ENCODE data around the gene PRKAR2B. TPM values are rescaled to one million over a fixed set of nuclear protein-coding genes. Genes with fewer than 3 reads are reported as not detected.
A peak's percentile ranks its signal among the peaks of the same experiment; 100 is the strongest.

PRKAR2B gene
- total RNA-seq, 1 donor from 2014 or later = 7.9 TPM

GRCh38 chr7:107076781-107077698 lies 32.5 kb downstream of the PRKAR2B start:
- no peak overlapping the region for H3K27ac ChIP-seq
- no peaks in the 10 kb centered on the region for H3K36me3 ChIP-seq
- no peaks in the 10 kb centered on the region for H3K9me3 ChIP-seq
- peak; percentile 53 for ATAC-seq
- no peak for TF ChIP-seq CTCF (IDR thresholded peaks at IDR 0.05)
- no peak overlapping the region for H3K4me3 ChIP-seq
- no peaks in the 10 kb centered on the region for H3K4me1 ChIP-seq
- H3K27me3 ChIP-seq = no peaks in the 10 kb centered on the region
- no peak for DNase-seq
- intact Hi-C loops (cut with DNase I) = no loop called here

GRCh38 chr7:107077699-107078516 lies 33.4 kb downstream of the PRKAR2B start:
- Histone ChIP-seq H3K4me1 (no peaks in the 10 kb centered on the region), H3K4me3 (no peak overlapping the region)

GRCh38 chr7:107078517-107078966 lies 34.0 kb downstream of the PRKAR2B start:
- ATAC-seq (peak; percentile 83), DNase-seq (peak; percentile 68)
- intact Hi-C loops (cut with DNase I) = no loop called here
- H3K4me3 ChIP-seq = no peak overlapping the region
- H3K9me3 ChIP-seq = no peaks in the 10 kb centered on the region
- H3K36me3 ChIP-seq = no peaks in the 10 kb centered on the region
- H3K4me1 ChIP-seq = no peaks in the 10 kb centered on the region
- no peak for TF ChIP-seq CTCF (IDR thresholded peaks at IDR 0.05)
- H3K27me3 ChIP-seq = no peaks in the 10 kb centered on the region
- no peak overlapping the region for H3K27ac ChIP-seq

More at GRCh38 chr7:107077699-107078516, 33.4 kb downstream of the PRKAR2B start:
- no peaks in the 10 kb centered on the region for H3K9me3 ChIP-seq
- no peaks in the 10 kb centered on the region for H3K27me3 ChIP-seq
- no peaks in the 10 kb centered on the region for H3K36me3 ChIP-seq
- DNase-seq (no peak), ATAC-seq (no peak)
- intact Hi-C loops (cut with DNase I) = no loop called here
- no peak overlapping the region for H3K27ac ChIP-seq
- TF ChIP-seq CTCF (IDR thresholded peaks at IDR 0.05) = no peak

GRCh38 chr7:107079212-107079940 lies 34.9 kb downstream of the PRKAR2B start:
- H3K4me1 ChIP-seq = no peaks in the 10 kb centered on the region
- TF ChIP-seq CTCF (IDR thresholded peaks at IDR 0.05) = no peak
- intact Hi-C loops (cut with DNase I) = no loop called here
- ATAC-seq = no peak
- DNase-seq = no peak
- no peak overlapping the region for H3K27ac ChIP-seq
- H3K9me3 ChIP-seq = no peaks in the 10 kb centered on the region
- H3K4me3 ChIP-seq = no peak overlapping the region
- no peaks in the 10 kb centered on the region for H3K36me3 ChIP-seq
- H3K27me3 ChIP-seq = no peaks in the 10 kb centered on the region

- H3K27me3 ChIP-seq = no peaks in the 10 kb centered on the region
- ATAC-seq (no peak), DNase-seq (no peak)
- intact Hi-C loops (cut with DNase I) = no loop called here
- H3K4me3 ChIP-seq = no peak overlapping the region
- no peaks in the 10 kb centered on the region for H3K4me1 ChIP-seq
- H3K36me3 ChIP-seq = no peaks in the 10 kb centered on the region
- H3K9me3 ChIP-seq = no peaks in the 10 kb centered on the region
- TF ChIP-seq CTCF (IDR thresholded peaks at IDR 0.05) = no peak
- no peak overlapping the region for H3K27ac ChIP-seq
These were observed 35.6 kb downstream of the PRKAR2B start for GRCh38 chr7:107080099-107080505.

All from upper lobe of right lung (tissue), 1 donor.